A549 (cell line): ENCODE results near the gene OR4C11. TPM values are rescaled to one million over a fixed set of nuclear protein-coding genes. Genes with fewer than 3 reads are reported as not detected.

Experiments used
- ATAC-seq, 2 experiments: fragments of 200-7000 bp in 1 of 2; fragments of >200 bp in 1 of 2; cut with Nextera tagmentation in 1 of 2; cut with Tn5 transposase in 1 of 2; 3 replicates each; pipeline versions ENCODE4 v1.8.0 to v1.9.1; 2018 to 2020; ENCODE audit warnings: mild to moderate bottlenecking in 1 of 2, moderate library complexity in 1 of 2
- CTCF ChIA-PET: fragments of 300-600 bp; sonication (Branson Sonifier 250); formaldehyde crosslinking; extraction: SDS; loops from one replicate; lab custom pipeline; 2021; ENCODE audit warnings: antibody characterized with exemption, inconsistent platforms; lab: Yijun Ruan, JAX
- POLR2A ChIA-PET: fragments of 350-600 bp; formaldehyde crosslinking; extraction: SDS; loops from one replicate; lab custom pipeline; 2021; ENCODE audit warnings: antibody characterized with exemption, inconsistent platforms; lab: Yijun Ruan, JAX
- DNase-seq, 2 experiments: peaks; one replicate each; pipeline versions ENCODE4 v3.0.0 to v3.0.0-alpha.2; 2011 to 2016; ENCODE audit warnings: low read depth in 1 of 2, low spot score in 1 of 2
- FAIRE-seq: peaks from 2 replicates; lab custom pipeline; 2011; peaks lifted over from hg19 to GRCh38; lab: Jason Lieb, UNC
- H3K27ac ChIP-seq, 2 experiments: fragments of >200 bp; sonication (Bioruptor Twin); formaldehyde crosslinking; 3 replicates each; pipeline ENCODE4 v1.5.1; 2016 to 2017
- H3K4me1 ChIP-seq: fragments of >200 bp; sonication (Bioruptor Twin); formaldehyde crosslinking; 3 replicates; pipeline ENCODE4 v1.6.1; 2016
- H3K4me2 ChIP-seq: fragments of >200 bp; sonication (Bioruptor Twin); formaldehyde crosslinking; 3 replicates; pipeline ENCODE4 v1.6.1; 2016
- H3K4me3 ChIP-seq: fragments of >200 bp; sonication (Bioruptor Twin); formaldehyde crosslinking; 3 replicates; pipeline ENCODE4 v1.5.1; 2016
- H3K9me3 ChIP-seq: fragments of >200 bp; sonication (Bioruptor Twin); formaldehyde crosslinking; 3 replicates; pipeline ENCODE4 v1.6.1; 2016
- CBX2 ChIP-seq: fragments of 200-600 bp; sonication (generic); IDR thresholded peaks from 2 replicates; pipeline ENCODE4 v1.6.1; 2016; ENCODE audit warnings: low read depth, mild to moderate bottlenecking, borderline replicate concordance
- CEBPB ChIP-seq, 2 experiments: fragments of >200 bp in 1 of 2; sonication (Bioruptor Twin) in 1 of 2; formaldehyde crosslinking in 1 of 2; IDR thresholded peaks; 2 replicates each; pipeline ENCODE4 v1.6.1; 2012 to 2016
- CHD2 ChIP-seq: fragments of 150-350 bp; IDR thresholded peaks from 2 replicates; pipeline ENCODE4 v1.6.1; 2014; ENCODE audit warnings: low read length; ENCODE audit not compliant: partially characterized antibody
- E2F6 ChIP-seq: IDR thresholded peaks from 2 replicates; pipeline ENCODE4 v1.6.1; 2012; ENCODE audit warnings: low read depth, borderline replicate concordance
- ESRRA ChIP-seq: fragments of 150-350 bp; IDR thresholded peaks from 2 replicates; pipeline ENCODE4 v1.6.1; 2014; ENCODE audit warnings: mild to moderate bottlenecking, low read length, borderline replicate concordance
- FOSB ChIP-seq: fragments of 250-450 bp; sonication (Bioruptor Pico); IDR thresholded peaks from 2 replicates; pipeline ENCODE4 v1.5.0; 2020; ENCODE audit warnings: mild to moderate bottlenecking, moderate library complexity
- FOSL2 ChIP-seq, 2 experiments: fragments of 450-650 bp in 1 of 2; fragments of >200 bp in 1 of 2; sonication (Bioruptor Twin) in 1 of 2; formaldehyde crosslinking; IDR thresholded peaks; 2 replicates each; pipeline versions ENCODE4 v1.5.0 to v1.6.1; 2016 to 2020; ENCODE audit warnings: mild to moderate bottlenecking in 1 of 2, moderate library complexity in 1 of 2
- HDAC2 ChIP-seq: fragments of 200-600 bp; sonication (generic); IDR thresholded peaks from 2 replicates; pipeline ENCODE4 v1.6.1; 2016
- HOXA7 ChIP-seq: fragments of 250-450 bp; sonication (Bioruptor Pico); IDR thresholded peaks from 2 replicates; pipeline ENCODE4 v1.5.0; 2020; ENCODE audit warnings: mild to moderate bottlenecking, moderate library complexity
- HOXB5 ChIP-seq: fragments of 250-450 bp; sonication (Bioruptor Pico); IDR thresholded peaks from 2 replicates; pipeline ENCODE4 v1.5.0; 2020; ENCODE audit warnings: mild to moderate bottlenecking, moderate library complexity
- JUN ChIP-seq, 2 experiments: fragments of >200 bp; sonication (Bioruptor Twin); formaldehyde crosslinking; IDR thresholded peaks; 2 replicates in 1 of 2; 3 replicates in 1 of 2; pipeline ENCODE4 v1.6.1; 2016 to 2017
- JUNB ChIP-seq: fragments of >200 bp; sonication (Bioruptor Twin); formaldehyde crosslinking; IDR thresholded peaks from 2 replicates; pipeline ENCODE4 v1.6.1; 2016
- KDM5A ChIP-seq: fragments of 200-600 bp; sonication (generic); IDR thresholded peaks from 2 replicates; pipeline ENCODE4 v1.6.1; 2016; ENCODE audit warnings: antibody characterized with exemption, mild to moderate bottlenecking
- MAX ChIP-seq: IDR thresholded peaks from 2 replicates; pipeline ENCODE4 v1.6.1; 2012
- MAZ ChIP-seq: fragments of 150-350 bp; IDR thresholded peaks from 2 replicates; pipeline ENCODE4 v1.6.1; 2014; ENCODE audit warnings: antibody characterized with exemption, low read depth, low read length, borderline replicate concordance
- NFE2L2 ChIP-seq: fragments of 150-350 bp; conservative IDR thresholded peaks from 2 replicates; pipeline ENCODE4 v1.6.1; 2014; ENCODE audit warnings: low read length
- RARB ChIP-seq: fragments of 250-450 bp; sonication (Bioruptor Pico); IDR thresholded peaks from 2 replicates; pipeline ENCODE4 v1.8.0; 2021; ENCODE audit warnings: mild to moderate bottlenecking, moderate library complexity
- RCOR1 ChIP-seq: fragments of 150-350 bp; IDR thresholded peaks from 2 replicates; pipeline ENCODE4 v1.6.1; 2014; ENCODE audit warnings: antibody characterized with exemption, low read length, low read depth
- REST ChIP-seq: fragments of 200-600 bp; sonication (generic); IDR thresholded peaks from 2 replicates; pipeline ENCODE4 v1.6.1; 2016; ENCODE audit warnings: antibody characterized with exemption, mild to moderate bottlenecking, moderate library complexity
- RFX5 ChIP-seq: fragments of 450-650 bp; IDR thresholded peaks from 2 replicates; pipeline ENCODE4 v1.7.1; 2014; ENCODE audit warnings: antibody characterized with exemption, mild to moderate bottlenecking, moderate library complexity
- SREBF2 ChIP-seq: fragments of 450-650 bp; IDR thresholded peaks from 2 replicates; pipeline ENCODE4 v1.6.1; 2014; ENCODE audit warnings: mild to moderate bottlenecking, moderate library complexity
- TFCP2L1 ChIP-seq: fragments of 250-450 bp; sonication (Bioruptor Pico); IDR thresholded peaks from 2 replicates; pipeline ENCODE4 v1.5.0; 2021; ENCODE audit warnings: mild to moderate bottlenecking
- USF2 ChIP-seq: fragments of 450-650 bp; IDR thresholded peaks from 2 replicates; pipeline ENCODE4 v1.6.1; 2014; ENCODE audit warnings: antibody characterized with exemption
- ZC3H11A ChIP-seq: fragments of 450-650 bp; IDR thresholded peaks from 2 replicates; pipeline ENCODE4 v1.6.1; 2014; ENCODE audit warnings: antibody characterized with exemption, mild to moderate bottlenecking
- ZSCAN20 ChIP-seq: fragments of 250-450 bp; sonication (Bioruptor Pico); IDR thresholded peaks from 2 replicates; pipeline ENCODE4 v1.8.0; 2022; ENCODE audit warnings: mild to moderate bottlenecking, moderate library complexity
- WGBS: methylation state at CpG from one replicate; pipeline ENCODE4 v1.1.6; 2017; ENCODE audit errors: missing lambda C conversion rate; 5-methylcytosine and 5-hydroxymethylcytosine counted together
- polyA plus RNA-seq, 4 experiments: library from polyadenylated mRNA; depleted of rRNA in 3 of 4; stranded (reverse); fragments of >200 nt; fragmentation: RNase III in 1 of 4; extraction: RNeasy Plus Mini Kit Qiagen cat#74134 plus additional on column Dnase treatment in 1 of 4; gene quantifications; 2 replicates in 3 of 4; 3 replicates in 1 of 4; pipeline ENCODE4 v1.2.3, GENCODE V29; 2011 to 2017

The OR4C11 gene
- polyA plus RNA-seq, 2 of the 4 experiments (the other 2 are of a cell fraction) = not detected

- FAIRE-seq = no peak
- Histone ChIP-seq H3K4me2 (no peak overlapping the region), H3K27ac (no peak overlapping the region), H3K9me3 (peaks cover 3% of the 10 kb centered on the region; the same call in 1 of the 3 replicates), H3K4me3 (no peak overlapping the region), H3K4me1 (no peaks in the 10 kb centered on the region)
- CTCF ChIA-PET = no interaction called here
- no peak for ATAC-seq
- 34% methylated on average over 1 of the region's 1 CpG for WGBS
- POLR2A ChIA-PET = no interaction called here
- no peak for DNase-seq
- TF ChIP-seq RARB (CRISPR knock-in tag) = no peak
- TF ChIP-seq TFCP2L1 = no peak
- TF ChIP-seq NFE2L2 = no peak
- TF ChIP-seq RCOR1 = no peak
- TF ChIP-seq ESRRA = no peak
- no peak for TF ChIP-seq ZSCAN20 (CRISPR knock-in tag)
- no peak for TF ChIP-seq CBX2
- no peak for TF ChIP-seq CHD2
- no peak for TF ChIP-seq KDM5A
- TF ChIP-seq REST = no peak
Observed at GRCh38 chr11:55624531-55624930, 17.1 kb upstream of the OR4C11 start.

- Histone ChIP-seq H3K4me2 (no peak overlapping the region), H3K9me3 (no peaks in the 10 kb centered on the region), H3K4me1 (no peaks in the 10 kb centered on the region), H3K27ac (no peak overlapping the region), H3K4me3 (no peak overlapping the region)
- ChIA-PET CTCF (no interaction called here), POLR2A (no interaction called here)
- no peak for ATAC-seq
- no peak for DNase-seq
- no peak for FAIRE-seq
- TF ChIP-seq JUNB (no peak), ESRRA (no peak), MAZ (no peak), HDAC2 (no peak), FOSB (CRISPR knock-in tag) (no peak), USF2 (no peak), HOXB5 (CRISPR knock-in tag) (no peak), MAX (no peak), E2F6 (no peak), REST (no peak), CEBPB (IDR thresholded peaks at IDR 0.05) (no peak), HOXA7 (no peak), SREBF2 (no peak), FOSL2 (IDR thresholded peaks at IDR 0.05) (no peak), FOSL2 (CRISPR knock-in tag; IDR thresholded peaks at IDR 0.05) (no peak), ZC3H11A (no peak), JUN (IDR thresholded peaks at IDR 0.05) (no peak), RFX5 (no peak)
- 0% methylated on average over 1 of the region's 1 CpG for WGBS
Observed at GRCh38 chr11:55572548-55572947, 34.9 kb downstream of the OR4C11 start.
